ENCODE data around the gene RPL31.

The RPL31 gene

GRCh38 chr2:100972452-100972851 is 29.6 kb upstream of the RPL31 start:
- no peak for TF ChIP-seq CTCF (IDR thresholded peaks at IDR 0.05; ENCODE audit: extremely low read depth, insufficient read depth, missing control alignments)
- in situ Hi-C loops (cut with MboI; ENCODE audit: low pct_unique_long_range_greater_than_20kb, low sequenced_read_pairs, unreplicated experiment), result no loop called here
- no peak for DNase-seq (ENCODE audit: low spot score)

GRCh38 chr2:100974712-100975520 is 27.2 kb upstream of the RPL31 start:
- DNase-seq (ENCODE audit: low spot score), result no peak
- in situ Hi-C loops (cut with MboI; ENCODE audit: low pct_unique_long_range_greater_than_20kb, low sequenced_read_pairs, unreplicated experiment), result no loop called here
- no peak for TF ChIP-seq CTCF (IDR thresholded peaks at IDR 0.05; ENCODE audit: extremely low read depth, insufficient read depth, missing control alignments)

GRCh38 chr2:100975521-100975785 is 26.6 kb upstream of the RPL31 start:
- DNase-seq (ENCODE audit: low spot score), result no peak
- in situ Hi-C loops (cut with MboI; ENCODE audit: low pct_unique_long_range_greater_than_20kb, low sequenced_read_pairs, unreplicated experiment), result no loop called here
- no peak for TF ChIP-seq CTCF (IDR thresholded peaks at IDR 0.05; ENCODE audit: extremely low read depth, insufficient read depth, missing control alignments)

GRCh38 chr2:100976061-100976460 is 26.0 kb upstream of the RPL31 start:
- in situ Hi-C loops (cut with MboI; ENCODE audit: low pct_unique_long_range_greater_than_20kb, low sequenced_read_pairs, unreplicated experiment), result no loop called here
- DNase-seq (ENCODE audit: low spot score), result no peak

GRCh38 chr2:100976645-100977391 is 25.3 kb upstream of the RPL31 start:
- DNase-seq (ENCODE audit: low spot score), result peak; percentile 71
- in situ Hi-C loops (cut with MboI; ENCODE audit: low pct_unique_long_range_greater_than_20kb, low sequenced_read_pairs, unreplicated experiment), result no loop called here
- TF ChIP-seq CTCF (IDR thresholded peaks at IDR 0.05; ENCODE audit: extremely low read depth, insufficient read depth, missing control alignments), result no peak

More at GRCh38 chr2:100976061-100976460, 26.0 kb upstream of the RPL31 start:
- no peak for TF ChIP-seq CTCF (IDR thresholded peaks at IDR 0.05; ENCODE audit: extremely low read depth, insufficient read depth, missing control alignments)

- no peak for TF ChIP-seq CTCF (IDR thresholded peaks at IDR 0.05; ENCODE audit: extremely low read depth, insufficient read depth, missing control alignments)
- DNase-seq (ENCODE audit: low spot score), result no peak
- in situ Hi-C loops (cut with MboI; ENCODE audit: low pct_unique_long_range_greater_than_20kb, low sequenced_read_pairs, unreplicated experiment), result no loop called here
These were observed 24.6 kb upstream of the RPL31 start for GRCh38 chr2:100977511-100977910.

Measured in GM13977 (cell line).